Fibroblast of lung (primary cell): ENCODE data around the gene ERBB4.

Source experiments
- EZH2 ChIP-seq: IDR thresholded peaks from 2 replicates; pipeline ENCODE4 v1.5.1; 2012; ENCODE audit warnings: low read length, control low read depth, mild to moderate bottlenecking; ENCODE audit errors: missing control alignments
- TF ChIP-seq, protein P1 (sequence below), 2 donors: IDR thresholded peaks in 1 of 2; conservative IDR thresholded peaks in 1 of 2; 1 replicate in 1 of 2; 2 replicates in 1 of 2; pipeline ENCODE4 v1.5.1; 2011 to 2012; ENCODE audit warnings: low read length in 2 of 2, control low read depth in 1 of 2, inconsistent platforms in 1 of 2, low read depth in 1 of 2, mild to moderate bottlenecking in 1 of 2

DNA sequence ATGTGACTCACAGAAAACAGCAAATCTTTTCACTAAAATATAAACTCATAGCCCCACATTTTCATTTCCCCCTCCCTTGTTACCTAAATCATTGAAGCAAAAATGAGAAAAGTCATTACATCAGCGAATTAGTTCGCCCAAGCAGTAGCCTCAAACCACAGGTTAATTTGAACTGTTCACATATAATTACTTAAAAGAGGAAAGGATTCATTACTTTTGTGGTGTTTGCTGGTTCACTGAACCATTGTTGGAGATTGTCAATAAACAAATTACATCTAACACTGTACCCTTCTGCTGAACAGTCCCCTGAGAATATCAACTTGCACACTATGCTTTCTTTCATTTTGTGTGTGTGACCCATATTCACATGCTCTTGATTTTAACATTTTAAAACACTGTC, 238.7 kb downstream of the ERBB4 start:
- TF ChIP-seq, protein P1, sequence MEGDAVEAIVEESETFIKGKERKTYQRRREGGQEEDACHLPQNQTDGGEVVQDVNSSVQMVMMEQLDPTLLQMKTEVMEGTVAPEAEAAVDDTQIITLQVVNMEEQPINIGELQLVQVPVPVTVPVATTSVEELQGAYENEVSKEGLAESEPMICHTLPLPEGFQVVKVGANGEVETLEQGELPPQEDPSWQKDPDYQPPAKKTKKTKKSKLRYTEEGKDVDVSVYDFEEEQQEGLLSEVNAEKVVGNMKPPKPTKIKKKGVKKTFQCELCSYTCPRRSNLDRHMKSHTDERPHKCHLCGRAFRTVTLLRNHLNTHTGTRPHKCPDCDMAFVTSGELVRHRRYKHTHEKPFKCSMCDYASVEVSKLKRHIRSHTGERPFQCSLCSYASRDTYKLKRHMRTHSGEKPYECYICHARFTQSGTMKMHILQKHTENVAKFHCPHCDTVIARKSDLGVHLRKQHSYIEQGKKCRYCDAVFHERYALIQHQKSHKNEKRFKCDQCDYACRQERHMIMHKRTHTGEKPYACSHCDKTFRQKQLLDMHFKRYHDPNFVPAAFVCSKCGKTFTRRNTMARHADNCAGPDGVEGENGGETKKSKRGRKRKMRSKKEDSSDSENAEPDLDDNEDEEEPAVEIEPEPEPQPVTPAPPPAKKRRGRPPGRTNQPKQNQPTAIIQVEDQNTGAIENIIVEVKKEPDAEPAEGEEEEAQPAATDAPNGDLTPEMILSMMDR (conservative IDR thresholded peaks at IDR 0.05 in 1 of 2, IDR thresholded peaks at IDR 0.05 in 1 of 2; ENCODE audit: low read depth in 1 of 2, low read length in 2 of 2), result no peak
- no peak for TF ChIP-seq EZH2
